ENCODE data around the gene MED20. TPM values are rescaled to one million over a fixed set of nuclear protein-coding genes. Genes with fewer than 3 reads are reported as not detected.

The MED20 gene
- polyA plus RNA-seq, 2 of the 4 experiments (the other 2 are of a cell fraction), result 18.4 to 29.3 TPM

GRCh38 chr6:41939176-41939847 is 18.4 kb upstream of the MED20 start:
- WGBS (ENCODE audit: missing lambda C conversion rate), result 26% methylated on average over 3 of the region's 11 CpGs
- Histone ChIP-seq H3K27ac (peak overlapping the region; percentile 93 to 99), H3K4me3 (peak overlapping the region; percentile 87), H3K9me3 (no peaks in the 10 kb centered on the region), H3K4me2 (peak overlapping the region; percentile 98), H3K4me1 (peaks cover 77% of the 10 kb centered on the region)
- ATAC-seq, result no peak
- POLR2A ChIA-PET, result interaction anchor here (0.9 to 3.3 kb wide), 5 partner anchors 18 to 109 kb away, joined by 3 to 14 read pairs (median 3); partner anchors contain the start of genes BYSL and MED20
- TF ChIP-seq EHMT2 (IDR thresholded peaks at IDR 0.05; ENCODE audit: low read depth), result no peak
- TF ChIP-seq CHD2 (IDR thresholded peaks at IDR 0.05; ENCODE audit: low read length, partially characterized antibody), result no peak
- TF ChIP-seq, protein P1, sequence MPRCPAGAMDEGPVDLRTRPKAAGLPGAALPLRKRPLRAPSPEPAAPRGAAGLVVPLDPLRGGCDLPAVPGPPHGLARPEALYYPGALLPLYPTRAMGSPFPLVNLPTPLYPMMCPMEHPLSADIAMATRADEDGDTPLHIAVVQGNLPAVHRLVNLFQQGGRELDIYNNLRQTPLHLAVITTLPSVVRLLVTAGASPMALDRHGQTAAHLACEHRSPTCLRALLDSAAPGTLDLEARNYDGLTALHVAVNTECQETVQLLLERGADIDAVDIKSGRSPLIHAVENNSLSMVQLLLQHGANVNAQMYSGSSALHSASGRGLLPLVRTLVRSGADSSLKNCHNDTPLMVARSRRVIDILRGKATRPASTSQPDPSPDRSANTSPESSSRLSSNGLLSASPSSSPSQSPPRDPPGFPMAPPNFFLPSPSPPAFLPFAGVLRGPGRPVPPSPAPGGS (IDR thresholded peaks at IDR 0.05), result no peak
- no peak for TF ChIP-seq HMGXB4 (CRISPR knock-in tag; IDR thresholded peaks at IDR 0.05; ENCODE audit: borderline replicate concordance)
- TF ChIP-seq HOXB13 (CRISPR knock-in tag; IDR thresholded peaks at IDR 0.05; ENCODE audit: low read depth), result no peak
- no peak for TF ChIP-seq SMC3 (IDR thresholded peaks at IDR 0.05)
- no peak for TF ChIP-seq REST (IDR thresholded peaks at IDR 0.05)
- TF ChIP-seq JUN (IDR thresholded peaks at IDR 0.05), result no peak; a peak in 1 of 5 replicates
- TF ChIP-seq ZC3H11A (IDR thresholded peaks at IDR 0.05), result no peak
- TF ChIP-seq GATA3 (IDR thresholded peaks at IDR 0.05; ENCODE audit: borderline replicate concordance), result no peak
- no peak for TF ChIP-seq ESRRA (IDR thresholded peaks at IDR 0.05; ENCODE audit: borderline replicate concordance, low read length)
- no peak for TF ChIP-seq RAD21 (conservative IDR thresholded peaks at IDR 0.05 in 1 of 2, IDR thresholded peaks at IDR 0.05 in 1 of 2)
- no peak for TF ChIP-seq RCOR1 (IDR thresholded peaks at IDR 0.05; ENCODE audit: low read depth, low read length)
- TF ChIP-seq HOXA7 (CRISPR knock-in tag; IDR thresholded peaks at IDR 0.05), result no peak
- no peak for TF ChIP-seq TFCP2L1 (CRISPR knock-in tag; IDR thresholded peaks at IDR 0.05)
- TF ChIP-seq PHF8 (IDR thresholded peaks at IDR 0.05; ENCODE audit: borderline replicate concordance, low read depth), result no peak
- TF ChIP-seq TP53 (CRISPR knock-in tag; IDR thresholded peaks at IDR 0.05), result no peak
- TF ChIP-seq KDM1A (IDR thresholded peaks at IDR 0.05; ENCODE audit: low read depth), result no peak
- TF ChIP-seq, protein P2, sequence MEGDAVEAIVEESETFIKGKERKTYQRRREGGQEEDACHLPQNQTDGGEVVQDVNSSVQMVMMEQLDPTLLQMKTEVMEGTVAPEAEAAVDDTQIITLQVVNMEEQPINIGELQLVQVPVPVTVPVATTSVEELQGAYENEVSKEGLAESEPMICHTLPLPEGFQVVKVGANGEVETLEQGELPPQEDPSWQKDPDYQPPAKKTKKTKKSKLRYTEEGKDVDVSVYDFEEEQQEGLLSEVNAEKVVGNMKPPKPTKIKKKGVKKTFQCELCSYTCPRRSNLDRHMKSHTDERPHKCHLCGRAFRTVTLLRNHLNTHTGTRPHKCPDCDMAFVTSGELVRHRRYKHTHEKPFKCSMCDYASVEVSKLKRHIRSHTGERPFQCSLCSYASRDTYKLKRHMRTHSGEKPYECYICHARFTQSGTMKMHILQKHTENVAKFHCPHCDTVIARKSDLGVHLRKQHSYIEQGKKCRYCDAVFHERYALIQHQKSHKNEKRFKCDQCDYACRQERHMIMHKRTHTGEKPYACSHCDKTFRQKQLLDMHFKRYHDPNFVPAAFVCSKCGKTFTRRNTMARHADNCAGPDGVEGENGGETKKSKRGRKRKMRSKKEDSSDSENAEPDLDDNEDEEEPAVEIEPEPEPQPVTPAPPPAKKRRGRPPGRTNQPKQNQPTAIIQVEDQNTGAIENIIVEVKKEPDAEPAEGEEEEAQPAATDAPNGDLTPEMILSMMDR (IDR thresholded peaks at IDR 0.05), result no peak
- TF ChIP-seq NFE2L2 (conservative IDR thresholded peaks at IDR 0.05; ENCODE audit: low read length), result no peak
- CTCF ChIA-PET, result interaction anchor here (0.6 to 18.6 kb wide), 9 partner anchors 9 to 152 kb away, joined by 3 to 191 read pairs (median 9); partner anchors contain the start of genes BYSL, MED20, TAF8 and TOMM6
- no peak for FAIRE-seq
- no peak for DNase-seq (ENCODE audit: low read depth in 1 of 2, low spot score in 1 of 2)

Data from A549 (cell line).